Ishikawa (cell line): ENCODE results near the gene DHRSX.

ENCODE experiments used
- CEBPB ChIP-seq: IDR thresholded peaks from 2 replicates; pipeline ENCODE4 v1.6.1; 2012
- CREB1 ChIP-seq: IDR thresholded peaks from 2 replicates; pipeline ENCODE4 v1.6.1; 2012; ENCODE audit warnings: low read depth
- EGR1 ChIP-seq: IDR thresholded peaks from 2 replicates; pipeline ENCODE4 v1.6.1; 2012
- EP300 ChIP-seq: IDR thresholded peaks from 2 replicates; pipeline ENCODE4 v1.6.1; 2012; ENCODE audit warnings: borderline replicate concordance
- FOXM1 ChIP-seq: IDR thresholded peaks from 2 replicates; pipeline ENCODE4 v1.6.1; 2012; ENCODE audit warnings: low read depth, borderline replicate concordance
- MAX ChIP-seq: IDR thresholded peaks from 2 replicates; pipeline ENCODE4 v1.6.1; 2012
- NFIC ChIP-seq: IDR thresholded peaks from 2 replicates; pipeline ENCODE4 v1.6.1; 2012
- RAD21 ChIP-seq: IDR thresholded peaks from 2 replicates; pipeline ENCODE4 v1.6.1; 2012; ENCODE audit warnings: low read depth
- TAF1 ChIP-seq: IDR thresholded peaks from 2 replicates; pipeline ENCODE4 v1.6.1; 2012; ENCODE audit warnings: low read depth, mild to moderate bottlenecking
- TCF12 ChIP-seq: IDR thresholded peaks from 2 replicates; pipeline ENCODE4 v1.6.1; 2012; ENCODE audit warnings: low read depth
- TEAD4 ChIP-seq: IDR thresholded peaks from 2 replicates; pipeline ENCODE4 v1.6.1; 2012
- USF1 ChIP-seq: IDR thresholded peaks from 2 replicates; pipeline ENCODE4 v1.6.1; 2012
- YY1 ChIP-seq: IDR thresholded peaks from 2 replicates; pipeline ENCODE4 v1.6.1; 2012; ENCODE audit warnings: low read depth
- ZBTB7A ChIP-seq: IDR thresholded peaks from 2 replicates; pipeline ENCODE4 v1.6.1; 2012; ENCODE audit warnings: low read depth
- TF ChIP-seq, protein P1 (sequence below): IDR thresholded peaks from 2 replicates; pipeline ENCODE4 v1.6.1; 2012; ENCODE audit warnings: low read depth, mild to moderate bottlenecking

Gene DHRSX

DNA sequence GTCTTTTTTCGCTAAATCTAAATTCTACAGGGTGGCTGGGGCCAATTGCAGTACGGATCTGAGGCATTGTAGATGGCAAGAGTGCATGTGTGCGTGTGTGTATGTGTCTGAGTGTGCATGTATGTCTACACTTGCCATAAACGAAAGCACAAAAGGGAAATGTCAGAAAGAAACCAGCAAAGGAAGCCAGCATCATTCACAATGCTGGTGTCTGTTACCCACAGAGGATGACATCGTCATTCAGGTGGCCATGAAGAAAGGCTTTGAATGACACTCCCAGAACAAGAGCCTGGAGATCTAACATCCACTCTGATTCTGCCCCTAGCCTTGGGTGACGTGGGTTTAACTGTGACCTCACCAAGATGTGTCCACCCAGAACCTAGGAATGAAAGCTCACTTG lies 124.6 kb downstream of the DHRSX start:
- TF ChIP-seq TCF12: no peak
- no peak for TF ChIP-seq TEAD4
- TF ChIP-seq FOXM1: no peak
- TF ChIP-seq YY1: no peak
- TF ChIP-seq NFIC: no peak
- no peak for TF ChIP-seq MAX
- TF ChIP-seq RAD21: no peak
- no peak for TF ChIP-seq CREB1
- TF ChIP-seq, protein P1, sequence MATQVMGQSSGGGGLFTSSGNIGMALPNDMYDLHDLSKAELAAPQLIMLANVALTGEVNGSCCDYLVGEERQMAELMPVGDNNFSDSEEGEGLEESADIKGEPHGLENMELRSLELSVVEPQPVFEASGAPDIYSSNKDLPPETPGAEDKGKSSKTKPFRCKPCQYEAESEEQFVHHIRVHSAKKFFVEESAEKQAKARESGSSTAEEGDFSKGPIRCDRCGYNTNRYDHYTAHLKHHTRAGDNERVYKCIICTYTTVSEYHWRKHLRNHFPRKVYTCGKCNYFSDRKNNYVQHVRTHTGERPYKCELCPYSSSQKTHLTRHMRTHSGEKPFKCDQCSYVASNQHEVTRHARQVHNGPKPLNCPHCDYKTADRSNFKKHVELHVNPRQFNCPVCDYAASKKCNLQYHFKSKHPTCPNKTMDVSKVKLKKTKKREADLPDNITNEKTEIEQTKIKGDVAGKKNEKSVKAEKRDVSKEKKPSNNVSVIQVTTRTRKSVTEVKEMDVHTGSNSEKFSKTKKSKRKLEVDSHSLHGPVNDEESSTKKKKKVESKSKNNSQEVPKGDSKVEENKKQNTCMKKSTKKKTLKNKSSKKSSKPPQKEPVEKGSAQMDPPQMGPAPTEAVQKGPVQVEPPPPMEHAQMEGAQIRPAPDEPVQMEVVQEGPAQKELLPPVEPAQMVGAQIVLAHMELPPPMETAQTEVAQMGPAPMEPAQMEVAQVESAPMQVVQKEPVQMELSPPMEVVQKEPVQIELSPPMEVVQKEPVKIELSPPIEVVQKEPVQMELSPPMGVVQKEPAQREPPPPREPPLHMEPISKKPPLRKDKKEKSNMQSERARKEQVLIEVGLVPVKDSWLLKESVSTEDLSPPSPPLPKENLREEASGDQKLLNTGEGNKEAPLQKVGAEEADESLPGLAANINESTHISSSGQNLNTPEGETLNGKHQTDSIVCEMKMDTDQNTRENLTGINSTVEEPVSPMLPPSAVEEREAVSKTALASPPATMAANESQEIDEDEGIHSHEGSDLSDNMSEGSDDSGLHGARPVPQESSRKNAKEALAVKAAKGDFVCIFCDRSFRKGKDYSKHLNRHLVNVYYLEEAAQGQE: no peak
- TF ChIP-seq USF1: no peak

DNA sequence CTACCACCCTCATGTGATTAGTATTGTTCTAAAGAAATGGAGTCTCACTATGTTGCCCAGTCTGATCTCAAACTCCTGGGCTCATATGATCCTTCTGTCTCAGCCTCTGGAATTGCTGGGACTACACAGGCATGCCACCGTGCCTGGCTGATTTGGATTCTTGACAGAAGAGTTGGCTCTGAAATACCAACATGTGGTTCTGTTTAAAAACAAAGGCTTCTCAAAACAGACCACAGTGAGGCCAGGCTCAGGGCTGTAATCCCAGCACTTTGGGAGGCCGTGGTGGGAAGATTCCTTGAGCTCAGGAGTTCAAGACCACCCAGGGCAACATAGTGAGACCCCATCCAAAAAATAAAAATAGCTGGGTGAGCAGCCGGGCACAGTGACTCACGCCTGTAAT lies 126.7 kb downstream of the DHRSX start:
- TF ChIP-seq ZBTB7A (no peak), CREB1 (no peak), TCF12 (no peak), CEBPB (no peak), TEAD4 (no peak), TAF1 (no peak), FOXM1 (no peak), EGR1 (no peak), NFIC (no peak), RAD21 (no peak)
- TF ChIP-seq, protein P1: no peak

GRCh38 chrX:2373615-2374014 lies 127.2 kb downstream of the DHRSX start:
- no peak for TF ChIP-seq CREB1
- TF ChIP-seq TAF1: no peak
- TF ChIP-seq EP300: no peak
- TF ChIP-seq MAX: no peak
- TF ChIP-seq YY1: no peak
- TF ChIP-seq TCF12: no peak
- no peak for TF ChIP-seq USF1
- TF ChIP-seq, protein P1: no peak

- TF ChIP-seq CREB1 (no peak), FOXM1 (no peak), USF1 (no peak), CEBPB (no peak), EP300 (no peak)
These were observed 129.6 kb downstream of the DHRSX start for GRCh38 chrX:2371026-2371711.

- TF ChIP-seq USF1 (no peak), CEBPB (no peak), EGR1 (no peak), TEAD4 (no peak), FOXM1 (no peak), YY1 (no peak), MAX (no peak), TAF1 (no peak), RAD21 (no peak)
- TF ChIP-seq, protein P1: no peak
These were observed 130.3 kb downstream of the DHRSX start for GRCh38 chrX:2370456-2370855.
